ENCODE measurements around the gene SNRPD3.
"Not testable (repeated sequence)": the region's sequence is repeated elsewhere in the genome, so short reads cannot be mapped to it uniquely, and the experiment has no call there.

Gene SNRPD3

GRCh38 chr22:24555165-24556039 lies at the start of gene SNRPD3:
Gene SNRPD3 (plus strand): TSS chr22:24555999. CDS start chr22:24557675, 1,676 bp downstream.
- DNase-seq: peak; percentile 96

GRCh38 chr22:24506802-24507438 lies 48.9 kb upstream of the SNRPD3 start:
- peak; percentile 68 for DNase-seq

- peak; percentile 3 for DNase-seq
These were observed 48.1 kb upstream of the SNRPD3 start for GRCh38 chr22:24507716-24508115.

GRCh38 chr22:24510637-24511625 lies 44.9 kb upstream of the SNRPD3 start:
- no peak for DNase-seq

GRCh38 chr22:24512043-24512442 lies 43.8 kb upstream of the SNRPD3 start:
- no peak for DNase-seq

GRCh38 chr22:24513378-24514240 lies 42.2 kb upstream of the SNRPD3 start:
- no peak for DNase-seq

GRCh38 chr22:24514241-24515026 lies 41.4 kb upstream of the SNRPD3 start:
- no peak for DNase-seq

- no peak for DNase-seq
These were observed 40.8 kb upstream of the SNRPD3 start for GRCh38 chr22:24515027-24515338.

GRCh38 chr22:24516301-24516737 lies 39.5 kb upstream of the SNRPD3 start:
- no peak for DNase-seq

GRCh38 chr22:24517446-24517845 lies 38.4 kb upstream of the SNRPD3 start:
- DNase-seq: no peak

GRCh38 chr22:24518228-24518627 lies 37.6 kb upstream of the SNRPD3 start:
- no peak for DNase-seq

- no peak for DNase-seq
These were observed 36.9 kb upstream of the SNRPD3 start for GRCh38 chr22:24518771-24519485.

GRCh38 chr22:24519496-24519895 lies 36.3 kb upstream of the SNRPD3 start:
- no peak for DNase-seq

GRCh38 chr22:24521791-24522245 lies 34.0 kb upstream of the SNRPD3 start:
- DNase-seq: peak; percentile 72

GRCh38 chr22:24523873-24524272 lies 31.9 kb upstream of the SNRPD3 start:
- DNase-seq: no peak

- DNase-seq: peak; percentile 50
These were observed 30.3 kb upstream of the SNRPD3 start for GRCh38 chr22:24525416-24526037.

GRCh38 chr22:24526191-24526590 lies 29.6 kb upstream of the SNRPD3 start:
- DNase-seq: no peak

- DNase-seq: no peak
These were observed 25.9 kb upstream of the SNRPD3 start for GRCh38 chr22:24529898-24530297.

- DNase-seq: not testable (repeated sequence)
These were observed 24.8 kb upstream of the SNRPD3 start for GRCh38 chr22:24530968-24531367.

GRCh38 chr22:24532075-24532474 lies 23.7 kb upstream of the SNRPD3 start:
- DNase-seq: peak; percentile 20
